Activated CD4-positive, alpha-beta memory T cell treated with anti-CD3 and anti-CD28 coated beads for 36 hours (primary cell): ENCODE data around the gene STMN1. TPM values are rescaled to one million over a fixed set of nuclear protein-coding genes. Genes with fewer than 3 reads are reported as not detected.
"Not testable (repeated sequence)": the region's sequence is repeated elsewhere in the genome, so short reads cannot be mapped to it uniquely, and the experiment has no call there.

ENCODE experiments used
- CTCF ChIA-PET: fragments of 350-600 bp; sonication (Branson Sonifier 250); formaldehyde crosslinking; loops from one replicate; lab custom pipeline; 2021; ENCODE audit warnings: antibody characterized with exemption, inconsistent platforms; lab: Charles Lee
- POLR2A ChIA-PET: fragments of 350-600 bp; sonication (Branson Sonifier 250); formaldehyde crosslinking; loops from one replicate; lab custom pipeline; 2021; ENCODE audit warnings: antibody characterized with exemption; lab: Charles Lee
- DNase-seq: peaks from one replicate; pipeline ENCODE4 v3.0.0-alpha.2; 2020
- H3K27ac Mint-ChIP-seq: one replicate; pipeline ENCODE4 v1.8.0; 2021; ENCODE audit warnings: mixed read lengths
- H3K27me3 Mint-ChIP-seq: one replicate; pipeline ENCODE4 v1.8.0; 2021; ENCODE audit warnings: mixed read lengths
- H3K36me3 Mint-ChIP-seq: one replicate; pipeline ENCODE4 v1.8.0; 2021; ENCODE audit warnings: mixed read lengths
- H3K4me1 Mint-ChIP-seq: one replicate; pipeline ENCODE4 v1.8.0; 2021; ENCODE audit warnings: low read depth, mixed read lengths
- H3K4me3 Mint-ChIP-seq: one replicate; pipeline ENCODE4 v1.8.0; 2021; ENCODE audit warnings: mild to moderate bottlenecking, mixed read lengths
- H3K9me3 Mint-ChIP-seq: one replicate; pipeline ENCODE4 v1.8.0; 2021; ENCODE audit warnings: mixed read lengths
- intact Hi-C: fragments of 100-400 bp; cut with micrococcal nuclease; formaldehyde crosslinking; loops from one replicate; pipeline ENCODE4 v1.15.1; 2023
- total RNA-seq, 2 experiments: library from RNA; stranded (reverse); gene quantifications; one replicate each; pipeline ENCODE4 v1.2.3, GENCODE V29; 2021

Gene STMN1
- total RNA-seq, 2 experiments from 2014 or later, result 619 to 630 TPM

GRCh38 chr1:25932811-25933400 is 26.7 kb upstream of the STMN1 start:
- H3K4me3 Mint-ChIP-seq, H3K36me3 Mint-ChIP-seq, H3K9me3 Mint-ChIP-seq, DNase-seq, H3K27me3 Mint-ChIP-seq, H3K27ac Mint-ChIP-seq, intact Hi-C loops, H3K4me1 Mint-ChIP-seq, POLR2A ChIA-PET, CTCF ChIA-PET: not testable (repeated sequence)

- peaks cover 4% of the 10 kb centered on the region for H3K4me1 Mint-ChIP-seq
- CTCF ChIA-PET, result no interaction called here
- no peaks in the 10 kb centered on the region for H3K36me3 Mint-ChIP-seq
- no peaks in the 10 kb centered on the region for H3K27me3 Mint-ChIP-seq
- H3K9me3 Mint-ChIP-seq, result no peaks in the 10 kb centered on the region
- intact Hi-C loops, result no loop called here
- no peak for DNase-seq
- H3K4me3 Mint-ChIP-seq, result no peak overlapping the region
- POLR2A ChIA-PET, result no interaction called here
- H3K27ac Mint-ChIP-seq, result no peak overlapping the region
These were observed 26.1 kb upstream of the STMN1 start for GRCh38 chr1:25932321-25932720.

- H3K36me3 Mint-ChIP-seq, result no peaks in the 10 kb centered on the region
- H3K4me3 Mint-ChIP-seq, result no peak overlapping the region
- H3K9me3 Mint-ChIP-seq, result no peaks in the 10 kb centered on the region
- peaks cover under 1% of the 10 kb centered on the region for H3K27me3 Mint-ChIP-seq
- intact Hi-C loops, result no loop called here
- CTCF ChIA-PET, result no interaction called here
- DNase-seq, result no peak
- H3K27ac Mint-ChIP-seq, result no peak overlapping the region
- H3K4me1 Mint-ChIP-seq, result peaks cover 6% of the 10 kb centered on the region
- POLR2A ChIA-PET, result no interaction called here
These were observed 22.8 kb upstream of the STMN1 start for GRCh38 chr1:25929016-25929415.

- Mint-ChIP-seq H3K27me3 (peaks cover 1% of the 10 kb centered on the region), H3K9me3 (no peaks in the 10 kb centered on the region), H3K36me3 (no peaks in the 10 kb centered on the region), H3K4me1 (peaks cover 9% of the 10 kb centered on the region), H3K27ac (no peak overlapping the region), H3K4me3 (no peak overlapping the region)
- ChIA-PET POLR2A (interaction anchor here (0.6 kb wide), 1 partner anchor 315 kb away, joined by 4 read pairs; no protein-coding TSS in a partner anchor), CTCF (no interaction called here)
- intact Hi-C loops, result no loop called here
- no peak for DNase-seq
These were observed 21.5 kb upstream of the STMN1 start for GRCh38 chr1:25927521-25928265.

GRCh38 chr1:25926731-25927496 is 20.7 kb upstream of the STMN1 start:
- Mint-ChIP-seq H3K27me3 (peaks cover 1% of the 10 kb centered on the region), H3K36me3 (no peaks in the 10 kb centered on the region), H3K4me1 (peaks cover 16% of the 10 kb centered on the region), H3K9me3 (no peaks in the 10 kb centered on the region), H3K4me3 (no peak overlapping the region), H3K27ac (no peak overlapping the region)
- DNase-seq, result no peak
- ChIA-PET POLR2A (no interaction called here), CTCF (no interaction called here)
- intact Hi-C loops, result no loop called here

- ChIA-PET CTCF (interaction anchor here (1.2 kb wide), 1 partner anchor 219 kb away, joined by 3 read pairs; no protein-coding TSS in a partner anchor), POLR2A (no interaction called here)
- H3K4me1 Mint-ChIP-seq, result peaks cover 17% of the 10 kb centered on the region
- H3K36me3 Mint-ChIP-seq, result no peaks in the 10 kb centered on the region
- H3K27ac Mint-ChIP-seq, result no peak overlapping the region
- H3K9me3 Mint-ChIP-seq, result no peaks in the 10 kb centered on the region
- H3K4me3 Mint-ChIP-seq, result no peak overlapping the region
- DNase-seq, result no peak
- peaks cover 1% of the 10 kb centered on the region for H3K27me3 Mint-ChIP-seq
- intact Hi-C loops, result no loop called here
These were observed 18.2 kb upstream of the STMN1 start for GRCh38 chr1:25924454-25924853.

- Mint-ChIP-seq H3K36me3 (no peaks in the 10 kb centered on the region), H3K9me3 (no peaks in the 10 kb centered on the region), H3K4me3 (peak overlapping the region; percentile 59), H3K27me3 (peaks cover 1% of the 10 kb centered on the region), H3K27ac (no peak overlapping the region), H3K4me1 (peaks cover 23% of the 10 kb centered on the region)
- DNase-seq, result peak; percentile 31
- ChIA-PET CTCF (interaction anchor here (1.8 to 2.9 kb wide), 3 partner anchors 19 to 75 kb away, joined by 6 to 14 read pairs (median 8); partner anchors contain the start of gene PAFAH2), POLR2A (interaction anchor here (0.6 to 1.6 kb wide), 5 partner anchors 9 to 1522 kb away, joined by 3 to 6 read pairs (median 3); partner anchors contain the start of gene PAFAH2)
- intact Hi-C loops, result loop anchor here (2.0 kb wide), 1 partner anchor 16 kb away; the partner anchor contains the start of gene STMN1
These were observed 16.8 kb upstream of the STMN1 start for GRCh38 chr1:25922971-25923552.

GRCh38 chr1:25922056-25922970 is 16.1 kb upstream of the STMN1 start:
- CTCF ChIA-PET, result interaction anchor here (1.8 to 2.9 kb wide), 3 partner anchors 18 to 75 kb away, joined by 6 to 14 read pairs (median 8); partner anchors contain the start of gene PAFAH2
- Mint-ChIP-seq H3K27me3 (peaks cover 1% of the 10 kb centered on the region), H3K4me1 (peaks cover 27% of the 10 kb centered on the region), H3K9me3 (no peaks in the 10 kb centered on the region), H3K4me3 (peak overlapping the region; percentile 70), H3K36me3 (no peaks in the 10 kb centered on the region), H3K27ac (no peak overlapping the region)
- DNase-seq, result peak; percentile 66
- POLR2A ChIA-PET, result interaction anchor here (0.6 to 1.6 kb wide), 3 partner anchors 8 to 1523 kb away, joined by 3 to 6 read pairs (median 3); partner anchors contain the start of gene PAFAH2
- intact Hi-C loops, result loop anchor here (2.0 kb wide), 1 partner anchor 16 kb away; the partner anchor contains the start of gene STMN1

GRCh38 chr1:25918615-25919014 is 12.4 kb upstream of the STMN1 start:
- ChIA-PET POLR2A (no interaction called here), CTCF (interaction anchor here (1.6 kb wide), 1 partner anchor 23 kb away, joined by 4 read pairs; no protein-coding TSS in a partner anchor)

GRCh38 chr1:25917996-25918395 is 11.8 kb upstream of the STMN1 start:
- ChIA-PET CTCF (interaction anchor here (0.7 to 1.6 kb wide), 2 partner anchors 22 to 1828 kb away, joined by 3 to 4 read pairs; no protein-coding TSS in a partner anchor), POLR2A (no interaction called here)
- Mint-ChIP-seq H3K27me3 (no peaks in the 10 kb centered on the region), H3K4me3 (no peak overlapping the region), H3K36me3 (no peaks in the 10 kb centered on the region), H3K4me1 (peaks cover 18% of the 10 kb centered on the region), H3K27ac (no peak overlapping the region), H3K9me3 (no peaks in the 10 kb centered on the region)
- DNase-seq, result peak; percentile 23
- intact Hi-C loops, result no loop called here

More at GRCh38 chr1:25918615-25919014, 12.4 kb upstream of the STMN1 start:
- H3K9me3 Mint-ChIP-seq, result no peaks in the 10 kb centered on the region
- intact Hi-C loops, result no loop called here
- DNase-seq, result no peak
- no peaks in the 10 kb centered on the region for H3K36me3 Mint-ChIP-seq
- no peak overlapping the region for H3K4me3 Mint-ChIP-seq
- H3K27ac Mint-ChIP-seq, result no peak overlapping the region
- peaks cover 23% of the 10 kb centered on the region for H3K4me1 Mint-ChIP-seq
- H3K27me3 Mint-ChIP-seq, result no peaks in the 10 kb centered on the region

- Mint-ChIP-seq H3K27ac (no peak overlapping the region), H3K4me1 (peaks cover 11% of the 10 kb centered on the region), H3K36me3 (no peaks in the 10 kb centered on the region), H3K27me3 (no peaks in the 10 kb centered on the region), H3K9me3 (no peaks in the 10 kb centered on the region), H3K4me3 (no peak overlapping the region)
- CTCF ChIA-PET, result no interaction called here
- intact Hi-C loops, result no loop called here
- POLR2A ChIA-PET, result no interaction called here
- no peak for DNase-seq
These were observed 10.2 kb upstream of the STMN1 start for GRCh38 chr1:25916460-25916859.
